Measurements from ENCODE around the gene ALDH2. TPM values are rescaled to one million over a fixed set of nuclear protein-coding genes. Genes with fewer than 3 reads are reported as not detected.

ALDH2 gene
- polyA plus RNA-seq, 1 of the 3 experiments (the other 2 are of a cell fraction), result 67.5 TPM

DNA sequence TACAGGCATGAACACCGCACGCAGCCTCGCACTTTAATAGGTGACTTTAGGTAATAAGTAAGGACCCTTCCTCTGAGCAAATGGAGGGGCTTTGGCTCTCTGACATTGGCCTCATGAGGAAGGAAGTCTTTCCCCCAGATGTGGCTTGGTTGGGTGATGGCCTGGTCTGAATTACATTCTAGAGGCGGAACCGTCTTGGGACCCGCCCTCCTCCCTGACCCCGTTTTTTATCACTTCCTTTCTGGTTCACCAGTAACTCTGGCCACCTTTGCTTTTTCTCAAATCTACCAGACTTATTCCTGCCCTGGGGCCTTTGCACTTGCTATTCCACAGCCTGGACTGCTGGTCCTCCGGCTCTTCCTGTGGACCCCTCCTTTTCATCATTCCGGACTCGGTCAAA lies 13.4 kb downstream of the ALDH2 start:
- POLR2A ChIA-PET, result no interaction called here
- Histone ChIP-seq H3K27ac (ENCODE audit: low read depth in 2 of 2, low read length in 1 of 2) (no peak overlapping the region), H3K4me3 (ENCODE audit: low read depth in 2 of 2, low read length in 1 of 2) (no peak overlapping the region), H3K27me3 (ENCODE audit: insufficient read depth) (no peaks in the 10 kb centered on the region), H3K36me3 (replicated peaks in 1 of 2; ENCODE audit: control insufficient read depth in 1 of 2, insufficient read depth in 2 of 2, low read length in 1 of 2) (peaks cover 0 to 8% of the 10 kb centered on the region in 2 experiments), H3F3A (replicated peaks; ENCODE audit: insufficient read depth) (no peaks in the 10 kb centered on the region), H3K9ac (no peak overlapping the region), H3K9me3 (no peaks in the 10 kb centered on the region), H3K4me1 (ENCODE audit: control insufficient read depth in 1 of 2, insufficient read depth in 2 of 2, low read depth in 1 of 2, low read length in 1 of 2) (peaks cover 6 to 12% of the 10 kb centered on the region in 2 experiments; a peak in 2 of 4 replicates), H3K4me2 (no peak overlapping the region), H2AFZ (ENCODE audit: low read depth) (no peak overlapping the region), H4K20me1 (ENCODE audit: insufficient read depth) (no peaks in the 10 kb centered on the region), H3K79me2 (ENCODE audit: insufficient read depth) (no peaks in the 10 kb centered on the region; the same call in 1 of the 2 replicates), H3K9me2 (no peaks in the 10 kb centered on the region)
- DNase-seq, result no peak
- CTCF ChIA-PET, result no interaction called here
- 96% methylated on average over 10 of the region's 10 CpGs for WGBS (ENCODE audit: low lambda C conversion rate)
- TF ChIP-seq MAX (IDR thresholded peaks at IDR 0.05; ENCODE audit: low read depth) (no peak), CHD2 (IDR thresholded peaks at IDR 0.05; ENCODE audit: low read length, partially characterized antibody) (no peak), TAF1 (IDR thresholded peaks at IDR 0.05; ENCODE audit: borderline replicate concordance, low read depth, low read length) (no peak), GABPA (IDR thresholded peaks at IDR 0.05; ENCODE audit: low read depth) (no peak), ZBTB33 (IDR thresholded peaks at IDR 0.05; ENCODE audit: borderline replicate concordance, low read depth) (no peak), NRF1 (IDR thresholded peaks at IDR 0.05; ENCODE audit: low read depth, low read length) (no peak), GATA2 (CRISPR knock-in tag; IDR thresholded peaks at IDR 0.05) (no peak), NFIC (IDR thresholded peaks at IDR 0.05; ENCODE audit: borderline replicate concordance) (no peak), SIN3A (IDR thresholded peaks at IDR 0.05; ENCODE audit: borderline replicate concordance, low read depth, low read length) (no peak), RXRA (IDR thresholded peaks at IDR 0.05; ENCODE audit: borderline replicate concordance, low read depth) (no peak), JUND (IDR thresholded peaks at IDR 0.05) (no peak), TCF12 (IDR thresholded peaks at IDR 0.05) (no peak)
- TF ChIP-seq, protein P1, sequence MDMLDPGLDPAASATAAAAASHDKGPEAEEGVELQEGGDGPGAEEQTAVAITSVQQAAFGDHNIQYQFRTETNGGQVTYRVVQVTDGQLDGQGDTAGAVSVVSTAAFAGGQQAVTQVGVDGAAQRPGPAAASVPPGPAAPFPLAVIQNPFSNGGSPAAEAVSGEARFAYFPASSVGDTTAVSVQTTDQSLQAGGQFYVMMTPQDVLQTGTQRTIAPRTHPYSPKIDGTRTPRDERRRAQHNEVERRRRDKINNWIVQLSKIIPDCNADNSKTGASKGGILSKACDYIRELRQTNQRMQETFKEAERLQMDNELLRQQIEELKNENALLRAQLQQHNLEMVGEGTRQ (IDR thresholded peaks at IDR 0.05; ENCODE audit: borderline replicate concordance, low read depth, low read length), result no peak
- TF ChIP-seq, protein P2, sequence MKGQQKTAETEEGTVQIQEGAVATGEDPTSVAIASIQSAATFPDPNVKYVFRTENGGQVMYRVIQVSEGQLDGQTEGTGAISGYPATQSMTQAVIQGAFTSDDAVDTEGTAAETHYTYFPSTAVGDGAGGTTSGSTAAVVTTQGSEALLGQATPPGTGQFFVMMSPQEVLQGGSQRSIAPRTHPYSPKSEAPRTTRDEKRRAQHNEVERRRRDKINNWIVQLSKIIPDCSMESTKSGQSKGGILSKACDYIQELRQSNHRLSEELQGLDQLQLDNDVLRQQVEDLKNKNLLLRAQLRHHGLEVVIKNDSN (IDR thresholded peaks at IDR 0.05; ENCODE audit: borderline replicate concordance, low read depth), result no peak
- TF ChIP-seq, protein P3, sequence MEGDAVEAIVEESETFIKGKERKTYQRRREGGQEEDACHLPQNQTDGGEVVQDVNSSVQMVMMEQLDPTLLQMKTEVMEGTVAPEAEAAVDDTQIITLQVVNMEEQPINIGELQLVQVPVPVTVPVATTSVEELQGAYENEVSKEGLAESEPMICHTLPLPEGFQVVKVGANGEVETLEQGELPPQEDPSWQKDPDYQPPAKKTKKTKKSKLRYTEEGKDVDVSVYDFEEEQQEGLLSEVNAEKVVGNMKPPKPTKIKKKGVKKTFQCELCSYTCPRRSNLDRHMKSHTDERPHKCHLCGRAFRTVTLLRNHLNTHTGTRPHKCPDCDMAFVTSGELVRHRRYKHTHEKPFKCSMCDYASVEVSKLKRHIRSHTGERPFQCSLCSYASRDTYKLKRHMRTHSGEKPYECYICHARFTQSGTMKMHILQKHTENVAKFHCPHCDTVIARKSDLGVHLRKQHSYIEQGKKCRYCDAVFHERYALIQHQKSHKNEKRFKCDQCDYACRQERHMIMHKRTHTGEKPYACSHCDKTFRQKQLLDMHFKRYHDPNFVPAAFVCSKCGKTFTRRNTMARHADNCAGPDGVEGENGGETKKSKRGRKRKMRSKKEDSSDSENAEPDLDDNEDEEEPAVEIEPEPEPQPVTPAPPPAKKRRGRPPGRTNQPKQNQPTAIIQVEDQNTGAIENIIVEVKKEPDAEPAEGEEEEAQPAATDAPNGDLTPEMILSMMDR (IDR thresholded peaks at IDR 0.05), result no peak
